RWPE1 (cell line): ENCODE measurements around the gene PPP2R2B.

Experiments used
- CTCF ChIA-PET: fragments of 350-600 bp; sonication (Branson Sonifier 250); formaldehyde crosslinking; extraction: SDS; loops from one replicate; lab custom pipeline; 2021; lab: Yijun Ruan, JAX
- POLR2A ChIA-PET: fragments of 400-600 bp; formaldehyde crosslinking; extraction: SDS; loops from one replicate; lab custom pipeline; 2020; ENCODE audit warnings: antibody characterized with exemption; ENCODE audit not compliant: low non-redundant PET; lab: Yijun Ruan, JAX
- DNase-seq: peaks from one replicate; pipeline ENCODE4 v3.0.0; 2012; ENCODE audit warnings: low spot score
- H3K27ac ChIP-seq: fragments of 450-650 bp; 2 replicates; pipeline ENCODE4 v1.5.1; 2017
- TF ChIP-seq, protein P1 (sequence below): fragments of 450-650 bp; conservative IDR thresholded peaks from 2 replicates; pipeline ENCODE4 v1.5.1; 2017; ENCODE audit warnings: low read depth, mild to moderate bottlenecking

PPP2R2B gene

DNA sequence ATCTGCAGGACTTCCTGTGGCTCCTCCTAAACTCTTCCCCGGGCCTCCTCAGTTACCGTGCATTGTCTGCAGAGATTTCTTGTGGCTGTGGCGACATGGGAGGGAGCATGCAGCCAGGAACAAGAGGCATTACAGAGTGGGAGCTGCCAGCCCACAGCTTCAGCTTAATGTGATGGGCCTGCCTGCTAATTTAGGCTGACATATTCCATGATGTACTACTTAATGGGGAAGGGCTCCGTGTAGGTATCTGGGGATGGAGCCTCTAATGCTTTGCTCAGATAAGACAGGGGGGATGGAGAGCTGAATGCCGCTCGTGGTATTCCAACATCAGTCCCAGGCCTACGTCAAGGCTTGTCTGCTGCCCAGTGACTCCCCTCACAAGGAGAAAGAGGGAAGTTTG is 225.0 kb downstream of the PPP2R2B start:
- no peak overlapping the region for H3K27ac ChIP-seq
- POLR2A ChIA-PET = no interaction called here
- TF ChIP-seq, protein P1, sequence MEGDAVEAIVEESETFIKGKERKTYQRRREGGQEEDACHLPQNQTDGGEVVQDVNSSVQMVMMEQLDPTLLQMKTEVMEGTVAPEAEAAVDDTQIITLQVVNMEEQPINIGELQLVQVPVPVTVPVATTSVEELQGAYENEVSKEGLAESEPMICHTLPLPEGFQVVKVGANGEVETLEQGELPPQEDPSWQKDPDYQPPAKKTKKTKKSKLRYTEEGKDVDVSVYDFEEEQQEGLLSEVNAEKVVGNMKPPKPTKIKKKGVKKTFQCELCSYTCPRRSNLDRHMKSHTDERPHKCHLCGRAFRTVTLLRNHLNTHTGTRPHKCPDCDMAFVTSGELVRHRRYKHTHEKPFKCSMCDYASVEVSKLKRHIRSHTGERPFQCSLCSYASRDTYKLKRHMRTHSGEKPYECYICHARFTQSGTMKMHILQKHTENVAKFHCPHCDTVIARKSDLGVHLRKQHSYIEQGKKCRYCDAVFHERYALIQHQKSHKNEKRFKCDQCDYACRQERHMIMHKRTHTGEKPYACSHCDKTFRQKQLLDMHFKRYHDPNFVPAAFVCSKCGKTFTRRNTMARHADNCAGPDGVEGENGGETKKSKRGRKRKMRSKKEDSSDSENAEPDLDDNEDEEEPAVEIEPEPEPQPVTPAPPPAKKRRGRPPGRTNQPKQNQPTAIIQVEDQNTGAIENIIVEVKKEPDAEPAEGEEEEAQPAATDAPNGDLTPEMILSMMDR = no peak
- CTCF ChIA-PET = interaction anchor here (0.6 kb wide), 1 partner anchor 233 kb away, joined by 4 read pairs; no protein-coding TSS in a partner anchor
- DNase-seq = no peak

DNA sequence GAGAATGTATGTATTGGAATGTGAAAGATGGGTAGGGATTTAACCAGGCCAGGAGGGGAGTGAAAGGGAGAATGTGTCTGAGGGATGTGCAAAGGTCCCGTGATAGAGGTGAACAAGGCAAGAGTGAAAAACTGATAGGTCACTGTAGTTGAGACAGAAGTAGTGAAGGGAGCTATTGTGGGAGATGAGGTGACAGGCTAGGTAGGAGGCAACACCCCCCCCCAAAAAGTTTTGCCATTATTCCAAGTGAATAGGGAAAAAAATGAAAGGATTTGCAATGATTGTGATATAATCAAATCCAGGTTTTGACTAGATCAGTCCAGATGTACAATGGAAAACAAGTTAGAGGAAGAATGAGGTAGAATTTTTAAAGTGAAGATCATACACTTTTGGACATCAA is 226.0 kb downstream of the PPP2R2B start:
- no peak overlapping the region for H3K27ac ChIP-seq
- TF ChIP-seq, protein P1 = no peak
- ChIA-PET POLR2A (no interaction called here), CTCF (no interaction called here)
- DNase-seq = no peak

DNA sequence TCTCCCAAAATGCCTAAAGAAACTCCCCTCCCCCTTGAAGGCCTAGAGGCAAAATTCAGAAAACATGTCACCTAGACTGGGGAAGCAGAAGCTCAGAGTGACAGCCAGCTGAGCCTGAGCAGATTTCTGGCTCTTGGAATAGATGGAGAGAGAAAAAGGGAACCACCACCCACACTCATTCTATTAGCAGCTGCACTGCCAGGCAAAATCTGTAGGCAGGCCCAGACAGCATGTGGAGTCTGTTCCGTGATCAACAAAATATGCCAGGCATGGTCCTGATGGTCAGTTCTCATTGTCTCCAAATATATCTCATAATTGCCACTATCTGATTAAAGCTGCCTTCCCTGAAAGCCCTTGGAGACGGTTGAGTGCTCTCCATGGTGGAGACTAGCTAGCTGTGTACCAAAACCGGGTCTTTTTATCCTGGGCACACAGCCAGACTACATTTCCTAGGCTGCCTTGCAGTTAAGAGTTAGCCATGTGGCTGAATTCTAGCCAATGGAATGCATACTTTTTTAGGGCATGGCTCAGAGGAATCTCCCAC is 230.8 kb downstream of the PPP2R2B start:
- POLR2A ChIA-PET = no interaction called here

DNA sequence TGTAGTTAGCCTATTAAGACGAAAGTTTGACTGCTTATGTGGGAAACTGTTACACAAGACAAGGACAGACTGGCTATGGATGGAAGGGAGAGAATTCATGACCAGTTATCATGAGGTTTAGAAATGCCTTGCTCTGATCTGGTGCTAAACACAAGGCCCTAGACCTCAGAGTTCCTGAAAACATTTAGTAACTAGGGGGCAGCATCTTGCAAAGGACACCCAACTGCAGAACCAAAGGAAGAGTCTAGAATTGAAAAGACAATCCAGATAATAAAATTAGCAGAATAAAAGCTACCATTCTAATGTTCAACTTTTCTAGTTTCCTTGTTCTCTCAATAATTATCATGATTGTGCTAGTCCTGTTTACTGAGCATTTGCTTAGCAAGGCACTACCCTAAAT is 232.1 kb downstream of the PPP2R2B start:
- H3K27ac ChIP-seq = no peak overlapping the region
- no peak for DNase-seq
- ChIA-PET CTCF (no interaction called here), POLR2A (no interaction called here)
- TF ChIP-seq, protein P1 = no peak

More for the DNA sequence above, 230.8 kb downstream of the PPP2R2B start:
- no peak overlapping the region for H3K27ac ChIP-seq
- TF ChIP-seq, protein P1 = no peak
- no peak for DNase-seq
- CTCF ChIA-PET = no interaction called here

DNA sequence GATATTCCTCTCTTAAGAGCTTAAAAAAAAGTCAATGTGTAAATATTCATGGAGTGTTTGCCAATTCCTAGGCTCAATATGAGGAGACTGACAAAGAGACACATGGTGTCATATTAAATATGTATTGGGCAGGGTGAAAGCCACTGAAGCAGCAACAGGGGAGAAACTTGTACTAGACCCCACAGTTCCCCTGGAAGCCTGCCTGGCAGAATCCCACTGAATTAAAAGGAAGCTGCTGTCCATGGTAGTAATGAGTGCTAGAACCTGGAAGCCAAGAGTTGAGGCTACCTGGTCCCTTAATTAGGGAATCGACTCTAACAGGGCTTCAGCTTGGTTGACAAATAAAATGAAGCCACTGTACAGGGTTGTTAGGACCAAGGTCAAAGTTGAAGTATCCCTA is 233.2 kb downstream of the PPP2R2B start:
- ChIA-PET CTCF (interaction anchor here (0.5 kb wide), 1 partner anchor 99 kb away, joined by 5 read pairs; no protein-coding TSS in a partner anchor), POLR2A (no interaction called here)
- no peak for DNase-seq
- no peak overlapping the region for H3K27ac ChIP-seq
- TF ChIP-seq, protein P1 = no peak

DNA sequence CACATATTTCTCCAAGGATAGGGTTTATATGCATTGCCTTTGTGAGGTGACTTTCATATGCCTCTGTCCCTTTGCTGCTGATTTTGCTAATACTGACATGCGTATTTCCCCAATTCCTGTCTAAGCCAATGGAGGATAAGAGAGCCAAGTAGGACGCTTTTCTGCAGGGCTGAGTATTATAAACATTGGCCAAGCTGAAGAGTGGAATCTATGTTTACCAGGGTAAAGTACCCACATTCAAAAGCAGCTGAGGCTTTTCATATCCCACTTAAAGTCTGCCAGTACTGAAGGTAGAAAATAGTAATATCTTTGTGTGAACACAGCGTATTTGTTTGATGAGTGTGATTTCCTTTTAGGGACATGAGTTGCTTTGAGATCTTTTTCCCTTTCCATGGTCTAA is 233.7 kb downstream of the PPP2R2B start:
- TF ChIP-seq, protein P1 = no peak
- no peak overlapping the region for H3K27ac ChIP-seq
- no peak for DNase-seq
- CTCF ChIA-PET = interaction anchor here (0.5 kb wide), 1 partner anchor 98 kb away, joined by 5 read pairs; no protein-coding TSS in a partner anchor
- POLR2A ChIA-PET = no interaction called here
